Measurements from ENCODE around the gene CLMP. TPM values are rescaled to one million over a fixed set of nuclear protein-coding genes. Genes with fewer than 3 reads are reported as not detected.

CLMP gene
- total RNA-seq, 3 donors from 2014 or later (not counting 1 experiment from before 2014, with no cell fraction given) = 0.07 to 0.45 TPM; not detected in 1

DNA sequence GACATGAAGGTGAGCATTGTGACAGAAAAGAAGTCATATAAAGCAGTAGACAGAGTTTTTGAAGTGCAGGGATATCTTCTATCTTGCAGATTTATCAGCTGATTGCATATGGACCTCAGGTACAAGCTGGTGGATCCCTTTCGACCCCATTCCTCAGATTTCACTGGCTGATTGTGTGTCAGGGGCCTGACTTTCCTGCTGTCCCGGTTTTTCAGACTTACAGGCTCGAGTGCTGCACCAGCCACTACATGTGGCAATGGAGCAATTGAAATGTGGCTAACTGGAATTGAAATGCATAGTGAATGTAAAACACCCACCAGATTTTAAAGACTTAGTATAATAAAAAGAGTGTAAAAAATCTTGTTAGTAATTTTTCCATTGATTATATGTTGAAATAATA, 50.3 kb downstream of the CLMP start:
- H3K27me3 Mint-ChIP-seq (ENCODE audit: low read depth in 2 of 2) = no peaks in the 10 kb centered on the region
- H3K9me3 Mint-ChIP-seq = no peaks in the 10 kb centered on the region
- DNase-seq = no peak
- no peak overlapping the region for H3K27ac ChIP-seq (ENCODE audit: low read length)
- H3K4me3 Mint-ChIP-seq = no peak overlapping the region
- no peaks in the 10 kb centered on the region for H3K27me3 ChIP-seq (ENCODE audit: control insufficient read depth, insufficient read depth, low read length)
- no peaks in the 10 kb centered on the region for H3K4me1 Mint-ChIP-seq
- no peaks in the 10 kb centered on the region for H3K9me3 ChIP-seq (ENCODE audit: control insufficient read depth, insufficient read depth, low read length)
- no peak overlapping the region for H3K4me3 ChIP-seq (ENCODE audit: low read length)
- TF ChIP-seq, protein P1, sequence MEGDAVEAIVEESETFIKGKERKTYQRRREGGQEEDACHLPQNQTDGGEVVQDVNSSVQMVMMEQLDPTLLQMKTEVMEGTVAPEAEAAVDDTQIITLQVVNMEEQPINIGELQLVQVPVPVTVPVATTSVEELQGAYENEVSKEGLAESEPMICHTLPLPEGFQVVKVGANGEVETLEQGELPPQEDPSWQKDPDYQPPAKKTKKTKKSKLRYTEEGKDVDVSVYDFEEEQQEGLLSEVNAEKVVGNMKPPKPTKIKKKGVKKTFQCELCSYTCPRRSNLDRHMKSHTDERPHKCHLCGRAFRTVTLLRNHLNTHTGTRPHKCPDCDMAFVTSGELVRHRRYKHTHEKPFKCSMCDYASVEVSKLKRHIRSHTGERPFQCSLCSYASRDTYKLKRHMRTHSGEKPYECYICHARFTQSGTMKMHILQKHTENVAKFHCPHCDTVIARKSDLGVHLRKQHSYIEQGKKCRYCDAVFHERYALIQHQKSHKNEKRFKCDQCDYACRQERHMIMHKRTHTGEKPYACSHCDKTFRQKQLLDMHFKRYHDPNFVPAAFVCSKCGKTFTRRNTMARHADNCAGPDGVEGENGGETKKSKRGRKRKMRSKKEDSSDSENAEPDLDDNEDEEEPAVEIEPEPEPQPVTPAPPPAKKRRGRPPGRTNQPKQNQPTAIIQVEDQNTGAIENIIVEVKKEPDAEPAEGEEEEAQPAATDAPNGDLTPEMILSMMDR (IDR thresholded peaks at IDR 0.05) = no peak
- 74% methylated on average over 3 of the region's 3 CpGs for WGBS (ENCODE audit: insufficient coverage)
- intact Hi-C loops (cut with micrococcal nuclease) = no loop called here
- no peaks in the 10 kb centered on the region for H3K36me3 Mint-ChIP-seq
- no peaks in the 10 kb centered on the region for H3K36me3 ChIP-seq (ENCODE audit: control insufficient read depth, insufficient read depth, low read length)
- no peaks in the 10 kb centered on the region for H3K4me1 ChIP-seq (ENCODE audit: control insufficient read depth, insufficient read depth, low read length)
- ATAC-seq = no peak
- no peak overlapping the region for H3K27ac Mint-ChIP-seq

DNA sequence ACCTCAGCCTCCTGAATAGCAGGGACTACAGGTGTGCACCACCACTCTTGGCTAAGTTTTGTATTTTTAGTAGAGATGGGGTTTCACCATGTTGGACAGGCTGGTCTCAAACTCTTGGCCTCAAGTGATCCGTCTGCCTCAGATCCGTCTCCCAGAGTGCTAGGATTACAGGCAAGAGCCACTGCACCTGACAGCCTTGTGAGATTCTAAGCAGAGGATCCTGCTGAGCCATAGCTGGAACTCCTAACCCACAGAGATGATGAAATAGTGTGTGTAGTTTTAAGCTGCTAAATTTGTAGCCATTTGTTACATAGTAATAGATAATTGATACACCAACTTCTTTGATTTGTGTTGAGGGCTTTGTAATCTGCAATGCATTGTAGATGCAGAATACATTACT, 51.1 kb downstream of the CLMP start:
- no peaks in the 10 kb centered on the region for H3K4me1 Mint-ChIP-seq
- no peak for DNase-seq
- 90% methylated on average over 2 of the region's 2 CpGs for WGBS (ENCODE audit: insufficient coverage)
- ATAC-seq = no peak
- no peaks in the 10 kb centered on the region for H3K9me3 ChIP-seq (ENCODE audit: control insufficient read depth, insufficient read depth, low read length)
- no peaks in the 10 kb centered on the region for H3K36me3 Mint-ChIP-seq
- intact Hi-C loops (cut with micrococcal nuclease) = no loop called here
- H3K27ac ChIP-seq (ENCODE audit: low read length) = no peak overlapping the region
- H3K4me3 ChIP-seq (ENCODE audit: low read length) = no peak overlapping the region
- no peaks in the 10 kb centered on the region for H3K4me1 ChIP-seq (ENCODE audit: control insufficient read depth, insufficient read depth, low read length)
- H3K27ac Mint-ChIP-seq = no peak overlapping the region
- H3K27me3 ChIP-seq (ENCODE audit: control insufficient read depth, insufficient read depth, low read length) = no peaks in the 10 kb centered on the region
- TF ChIP-seq, protein P1 (IDR thresholded peaks at IDR 0.05) = no peak
- no peaks in the 10 kb centered on the region for H3K9me3 Mint-ChIP-seq
- no peaks in the 10 kb centered on the region for H3K36me3 ChIP-seq (ENCODE audit: control insufficient read depth, insufficient read depth, low read length)
- H3K4me3 Mint-ChIP-seq = no peak overlapping the region
- no peaks in the 10 kb centered on the region for H3K27me3 Mint-ChIP-seq (ENCODE audit: low read depth in 2 of 2)

DNA sequence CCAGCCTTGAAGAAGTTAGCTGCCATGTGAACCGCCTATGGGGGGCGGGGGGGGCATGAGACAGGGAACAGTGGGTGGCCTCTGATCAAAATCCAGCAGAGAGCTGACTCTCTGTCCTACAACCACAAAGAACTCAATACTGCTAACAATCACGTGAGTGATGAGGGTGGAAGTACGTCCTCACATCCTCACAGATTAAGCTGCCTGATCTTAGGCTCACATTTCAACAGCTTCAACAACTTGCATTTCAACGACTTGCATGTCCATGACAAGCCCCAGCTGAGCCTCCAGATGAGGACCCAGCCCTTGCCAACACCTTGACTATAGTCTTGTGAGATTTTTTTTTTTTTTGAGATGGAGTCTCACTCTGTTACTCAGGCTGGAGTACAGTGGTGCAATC, 51.6 kb downstream of the CLMP start:
- no peak overlapping the region for H3K4me3 Mint-ChIP-seq
- no peaks in the 10 kb centered on the region for H3K4me1 ChIP-seq (ENCODE audit: control insufficient read depth, insufficient read depth, low read length)
- no peaks in the 10 kb centered on the region for H3K36me3 ChIP-seq (ENCODE audit: control insufficient read depth, insufficient read depth, low read length)
- no peaks in the 10 kb centered on the region for H3K4me1 Mint-ChIP-seq
- H3K27me3 Mint-ChIP-seq (ENCODE audit: low read depth in 2 of 2) = no peaks in the 10 kb centered on the region
- 92% methylated on average over 5 of the region's 5 CpGs for WGBS (ENCODE audit: insufficient coverage)
- intact Hi-C loops (cut with micrococcal nuclease) = no loop called here
- TF ChIP-seq, protein P1 (IDR thresholded peaks at IDR 0.05) = no peak
- H3K27me3 ChIP-seq (ENCODE audit: control insufficient read depth, insufficient read depth, low read length) = no peaks in the 10 kb centered on the region
- H3K9me3 ChIP-seq (ENCODE audit: control insufficient read depth, insufficient read depth, low read length) = no peaks in the 10 kb centered on the region
- ATAC-seq (no peak), DNase-seq (no peak)
- no peak overlapping the region for H3K27ac Mint-ChIP-seq
- H3K4me3 ChIP-seq (ENCODE audit: low read length) = no peak overlapping the region
- no peaks in the 10 kb centered on the region for H3K9me3 Mint-ChIP-seq
- H3K36me3 Mint-ChIP-seq = no peaks in the 10 kb centered on the region
- H3K27ac ChIP-seq (ENCODE audit: low read length) = no peak overlapping the region

DNA sequence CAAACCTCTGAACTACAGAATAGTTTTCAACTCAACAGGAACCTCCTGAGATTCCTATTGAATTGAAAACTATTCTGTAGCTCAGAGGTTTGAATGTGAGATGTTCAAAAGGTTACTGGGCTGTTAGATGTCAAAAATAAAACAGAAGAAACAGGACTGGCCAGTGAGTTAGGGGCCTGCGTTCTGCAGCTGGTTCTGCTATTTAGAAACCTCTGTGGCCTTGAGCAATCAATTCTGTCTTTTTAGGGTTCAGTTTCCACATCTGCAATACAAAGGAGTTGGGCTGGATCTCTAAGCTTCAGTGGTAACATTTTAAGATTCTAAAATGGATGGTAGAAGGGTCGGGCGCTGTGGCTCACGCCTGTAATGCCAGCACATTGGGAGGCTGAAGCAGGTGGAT, 55.8 kb downstream of the CLMP start:
- no peaks in the 10 kb centered on the region for H3K36me3 ChIP-seq (ENCODE audit: control insufficient read depth, insufficient read depth, low read length)

More for the DNA sequence above, 55.8 kb downstream of the CLMP start:
- TF ChIP-seq, protein P1 (IDR thresholded peaks at IDR 0.05) = no peak
- WGBS (ENCODE audit: insufficient coverage) = 94% methylated on average over 4 of the region's 4 CpGs
- Mint-ChIP-seq H3K27ac (no peak overlapping the region), H3K4me1 (peaks cover 0 to 12% of the 10 kb centered on the region in 2 donors), H3K36me3 (no peaks in the 10 kb centered on the region), H3K4me3 (no peak overlapping the region), H3K27me3 (ENCODE audit: low read depth in 2 of 2) (peaks cover 0 to 2% of the 10 kb centered on the region in 2 donors), H3K9me3 (no peaks in the 10 kb centered on the region)
- intact Hi-C loops (cut with micrococcal nuclease) = no loop called here
- Histone ChIP-seq H3K27ac (ENCODE audit: low read length) (no peak overlapping the region), H3K9me3 (ENCODE audit: control insufficient read depth, insufficient read depth, low read length) (no peaks in the 10 kb centered on the region), H3K4me3 (ENCODE audit: low read length) (no peak overlapping the region), H3K4me1 (ENCODE audit: control insufficient read depth, insufficient read depth, low read length) (peaks cover 8% of the 10 kb centered on the region), H3K27me3 (ENCODE audit: control insufficient read depth, insufficient read depth, low read length) (no peaks in the 10 kb centered on the region)
- no peak for ATAC-seq
- no peak for DNase-seq

Measured in natural killer cell (primary cell).